Measurements from ENCODE around the gene CFAP77. TPM values are rescaled to one million over a fixed set of nuclear protein-coding genes. Genes with fewer than 3 reads are reported as not detected.

The CFAP77 gene
- total and polyA plus RNA-seq, 10 of the 15 experiments (the other 5 are each of a cell fraction or from before 2014, with no cell fraction given) = 0.33 TPM; not detected in 9

GRCh38 chr9:132409828-132410528 is at the start of gene CFAP77 (continued):
- TF ChIP-seq ZNF592 (IDR thresholded peaks at IDR 0.05) = no peak
- no peak for TF ChIP-seq CHD4 (IDR thresholded peaks at IDR 0.05)
- no peak for TF ChIP-seq YY1 (IDR thresholded peaks at IDR 0.05; ENCODE audit: low read depth, low read length)
- TF ChIP-seq ZNF207 (IDR thresholded peaks at IDR 0.05; ENCODE audit: borderline replicate concordance) = 0 out of 2 replicates have a peak, but pooled peaks have one; percentile 59
- TF ChIP-seq ELK1 (IDR thresholded peaks at IDR 0.05; ENCODE audit: low read depth, low read length) = no peak
- TF ChIP-seq BACH1 (IDR thresholded peaks at IDR 0.05; ENCODE audit: borderline replicate concordance) = no peak
- no peak for TF ChIP-seq HDAC6 (IDR thresholded peaks at IDR 0.05; ENCODE audit: unreplicated experiment)
- TF ChIP-seq TCF12 (IDR thresholded peaks at IDR 0.05; ENCODE audit: low read depth, low read length) = no peak
- no peak for TF ChIP-seq ZBED1 (IDR thresholded peaks at IDR 0.05; ENCODE audit: borderline replicate concordance)
- no peak for TF ChIP-seq RAD21 (IDR thresholded peaks at IDR 0.05; ENCODE audit: insufficient read depth, low read depth, low read length)
- TF ChIP-seq ZBTB11 (CRISPR knock-in tag; IDR thresholded peaks at IDR 0.05) = no peak
- TF ChIP-seq USF2 (IDR thresholded peaks at IDR 0.05; ENCODE audit: borderline replicate concordance, low read depth, low read length) = no peak
- TF ChIP-seq EP300 (IDR thresholded peaks at IDR 0.05; ENCODE audit: borderline replicate concordance in 1 of 2, control insufficient read depth in 1 of 2, low read depth in 2 of 2, low read length in 2 of 2) = no peak
- TF ChIP-seq POLR2A (IDR thresholded peaks at IDR 0.05; ENCODE audit: low read depth, low read length) = no peak
- TF ChIP-seq ZNF274 (IDR thresholded peaks at IDR 0.05; ENCODE audit: insufficient read depth, insufficient read length) = no peak
- no peak for TF ChIP-seq KDM1A (IDR thresholded peaks at IDR 0.05; ENCODE audit: borderline replicate concordance)
- TF ChIP-seq LARP7 (IDR thresholded peaks at IDR 0.05) = 0 out of 2 replicates have a peak, but pooled peaks have one; percentile 24
- TF ChIP-seq PAX5 (IDR thresholded peaks at IDR 0.05; ENCODE audit: borderline replicate concordance, low read depth, low read length) = no peak
- TF ChIP-seq FOS (IDR thresholded peaks at IDR 0.05; ENCODE audit: borderline replicate concordance, extremely low read depth, insufficient read length) = no peak
- no peak for TF ChIP-seq SUPT20H (IDR thresholded peaks at IDR 0.05; ENCODE audit: borderline replicate concordance, control insufficient read depth, low read depth, low read length)
- TF ChIP-seq IRF4 (IDR thresholded peaks at IDR 0.05; ENCODE audit: low read depth, low read length) = no peak
- no peak for TF ChIP-seq RB1 (IDR thresholded peaks at IDR 0.05; ENCODE audit: borderline replicate concordance)
